ENCODE data around the gene ITGBL1.

Gene ITGBL1

GRCh38 chr13:101450749-101451130 lies 1.7 kb upstream of the ITGBL1 start:
- in situ Hi-C loops (cut with MboI; ENCODE audit: low sequenced_read_pairs): no loop called here

- in situ Hi-C loops (cut with MboI; ENCODE audit: low sequenced_read_pairs): no loop called here
Measured at GRCh38 chr13:101451641-101452040, 834 bp upstream of the ITGBL1 start.

GRCh38 chr13:101453784-101454201 lies 1.3 kb downstream of the ITGBL1 start:
- in situ Hi-C loops (cut with MboI; ENCODE audit: low sequenced_read_pairs): no loop called here

GRCh38 chr13:101454767-101455166 lies 2.3 kb downstream of the ITGBL1 start:
- in situ Hi-C loops (cut with MboI; ENCODE audit: low sequenced_read_pairs): no loop called here

- in situ Hi-C loops (cut with MboI; ENCODE audit: low sequenced_read_pairs): no loop called here
Measured at GRCh38 chr13:101455863-101456262, 3.4 kb downstream of the ITGBL1 start.

GRCh38 chr13:101457176-101457575 lies 4.7 kb downstream of the ITGBL1 start:
- in situ Hi-C loops (cut with MboI; ENCODE audit: low sequenced_read_pairs): no loop called here

GRCh38 chr13:101465877-101466276 lies 13.4 kb downstream of the ITGBL1 start:
- in situ Hi-C loops (cut with MboI; ENCODE audit: low sequenced_read_pairs): no loop called here

- in situ Hi-C loops (cut with MboI; ENCODE audit: low sequenced_read_pairs): no loop called here
Measured at GRCh38 chr13:101467415-101467814, 14.9 kb downstream of the ITGBL1 start.

- in situ Hi-C loops (cut with MboI; ENCODE audit: low sequenced_read_pairs): no loop called here
Measured at GRCh38 chr13:101473458-101473857, 21.0 kb downstream of the ITGBL1 start.

- in situ Hi-C loops (cut with MboI; ENCODE audit: low sequenced_read_pairs): no loop called here
Measured at GRCh38 chr13:101474419-101474957, 22.0 kb downstream of the ITGBL1 start.

GRCh38 chr13:101475536-101475935 lies 23.1 kb downstream of the ITGBL1 start:
- in situ Hi-C loops (cut with MboI; ENCODE audit: low sequenced_read_pairs): no loop called here

GRCh38 chr13:101481421-101481820 lies 28.9 kb downstream of the ITGBL1 start:
- in situ Hi-C loops (cut with MboI; ENCODE audit: low sequenced_read_pairs): no loop called here

GRCh38 chr13:101486708-101487437 lies 34.4 kb downstream of the ITGBL1 start:
- in situ Hi-C loops (cut with MboI; ENCODE audit: low sequenced_read_pairs): no loop called here

GRCh38 chr13:101487438-101487830 lies 35.0 kb downstream of the ITGBL1 start:
- in situ Hi-C loops (cut with MboI; ENCODE audit: low sequenced_read_pairs): no loop called here

- in situ Hi-C loops (cut with MboI; ENCODE audit: low sequenced_read_pairs): no loop called here
Measured at GRCh38 chr13:101488734-101489133, 36.3 kb downstream of the ITGBL1 start.

- in situ Hi-C loops (cut with MboI; ENCODE audit: low sequenced_read_pairs): no loop called here
Measured at GRCh38 chr13:101489643-101490405, 37.3 kb downstream of the ITGBL1 start.

GRCh38 chr13:101490406-101491015 lies 38.0 kb downstream of the ITGBL1 start:
- in situ Hi-C loops (cut with MboI; ENCODE audit: low sequenced_read_pairs): no loop called here

- in situ Hi-C loops (cut with MboI; ENCODE audit: low sequenced_read_pairs): no loop called here
Measured at GRCh38 chr13:101492251-101492910, 39.9 kb downstream of the ITGBL1 start.

- in situ Hi-C loops (cut with MboI; ENCODE audit: low sequenced_read_pairs): no loop called here
Measured at GRCh38 chr13:101493541-101493940, 41.1 kb downstream of the ITGBL1 start.

- in situ Hi-C loops (cut with MboI; ENCODE audit: low sequenced_read_pairs): no loop called here
Measured at GRCh38 chr13:101499406-101499805, 46.9 kb downstream of the ITGBL1 start.

GRCh38 chr13:101502618-101503017 lies 50.1 kb downstream of the ITGBL1 start:
- in situ Hi-C loops (cut with MboI; ENCODE audit: low sequenced_read_pairs): no loop called here
